Measurements from ENCODE around the gene TNIK. TPM values are rescaled to one million over a fixed set of nuclear protein-coding genes. Genes with fewer than 3 reads are reported as not detected.

Gene TNIK
- total and polyA plus RNA-seq, 2 of the 4 experiments (the other 2 are of a cell fraction), result 3.4 to 6.3 TPM

- Histone ChIP-seq H3K14ac (replicated peaks; ENCODE audit: low read depth, low read length) (no peak overlapping the region), H3K79me1 (ENCODE audit: low read depth in 1 of 2, low read length in 2 of 2) (no peaks in the 10 kb centered on the region), H4K20me1 (ENCODE audit: insufficient read depth, low read length) (no peaks in the 10 kb centered on the region), H4K8ac (ENCODE audit: low read depth in 2 of 2, low read length in 2 of 2) (no peak overlapping the region), H3K9ac (ENCODE audit: low read depth, low read length) (no peak overlapping the region), H2AK9ac (replicated peaks; ENCODE audit: low read depth, low read length, poor library complexity) (no peak overlapping the region), H3K9me3 (ENCODE audit: control insufficient read depth, insufficient read depth, low read length) (no peaks in the 10 kb centered on the region), H3K27ac (ENCODE audit: insufficient read depth, low read length) (no peak overlapping the region), H3K56ac (ENCODE audit: extremely low read depth, insufficient read depth, low read length) (no peak overlapping the region), H2BK120ac (ENCODE audit: low read depth, low read length) (no peak overlapping the region), H4K5ac (ENCODE audit: low read depth, low read length) (no peak overlapping the region), H3K23ac (ENCODE audit: low read depth, low read length) (no peak overlapping the region), H3K4me1 (ENCODE audit: control insufficient read depth, insufficient read depth, low read length) (no peaks in the 10 kb centered on the region), H3K4me2 (ENCODE audit: low read depth, low read length) (no peak overlapping the region), H2BK5ac (ENCODE audit: low read depth, low read length, poor library complexity, severe bottlenecking) (no peak overlapping the region), H2AK5ac (ENCODE audit: low read depth, low read length) (no peak overlapping the region), H2BK20ac (ENCODE audit: low read depth, low read length) (no peak overlapping the region), H3K18ac (ENCODE audit: low read depth, low read length) (no peak overlapping the region), H2BK15ac (ENCODE audit: low read depth, low read length) (no peak overlapping the region), H3K27me3 (ENCODE audit: control insufficient read depth, insufficient read depth, low read length) (no peaks in the 10 kb centered on the region; the same call in 1 of the 2 replicates), H3K9me1 (ENCODE audit: insufficient read depth, low read length) (no peaks in the 10 kb centered on the region), H4K91ac (ENCODE audit: insufficient read depth, low read depth, low read length) (no peak overlapping the region), H2AFZ (replicated peaks; ENCODE audit: low read length, poor library complexity) (no peak overlapping the region), H3K4me3 (ENCODE audit: insufficient read depth, low read depth, low read length) (no peak overlapping the region), H3K4ac (ENCODE audit: low read depth, low read length) (no peak overlapping the region), H3K36me3 (ENCODE audit: control insufficient read depth, insufficient read depth, low read length) (no peaks in the 10 kb centered on the region)
- dilution Hi-C loops (cut with HindIII; ENCODE audit: low sequenced_read_pairs, unreplicated experiment) (no loop called here), in situ Hi-C loops (cut with MboI; ENCODE audit: low sequenced_read_pairs) (no loop called here), intact Hi-C loops (cut with micrococcal nuclease) (no loop called here)
- ChIA-PET POLR2A (ENCODE audit: unreplicated experiment) (no interaction called here), CTCF (no interaction called here)
- DNase-seq (no peak), ATAC-seq (ENCODE audit: low read depth) (no peak)
- TF ChIP-seq FOS (IDR thresholded peaks at IDR 0.05; ENCODE audit: low read depth, low read length) (no peak), CTCF (conservative IDR thresholded peaks at IDR 0.05; ENCODE audit: low read depth, low read length) (no peak), CEBPB (IDR thresholded peaks at IDR 0.05; ENCODE audit: low read depth, low read length) (no peak)
- no TSS peak for BruUV-seq (replicated peaks)
These were observed 35.2 kb upstream of the TNIK start for GRCh38 chr3:171495413-171495812.

All from IMR-90 (cell line).